Measurements from ENCODE around the gene DNAJC16.
A peak's percentile ranks its signal among the peaks of the same experiment; 100 is the strongest.

DNAJC16 gene

GRCh38 chr1:15610167-15610566 lies 83.5 kb downstream of the DNAJC16 start:
- TF ChIP-seq JUND (IDR thresholded peaks at IDR 0.05; ENCODE audit: low read depth): no peak
- in situ Hi-C loops (cut with HindIII; ENCODE audit: low pct_unique_long_range_greater_than_20kb, low sequenced_read_pairs): no loop called here
- DNase-seq (ENCODE audit: low read depth in 1 of 2, low spot score in 1 of 2): peak in 1 of 2 experiments; percentile 74

GRCh38 chr1:15616373-15617172 lies 89.9 kb downstream of the DNAJC16 start:
- in situ Hi-C loops (cut with HindIII; ENCODE audit: low pct_unique_long_range_greater_than_20kb, low sequenced_read_pairs): no loop called here
- DNase-seq (ENCODE audit: low read depth in 1 of 2, low spot score in 1 of 2): peak in 1 of 2 experiments; percentile 66
- TF ChIP-seq JUND (IDR thresholded peaks at IDR 0.05; ENCODE audit: low read depth): no peak

GRCh38 chr1:15617173-15618076 lies 90.8 kb downstream of the DNAJC16 start, which contains the start of gene DDI2:
TSS of gene DDI2 (plus strand) at chr1:15617458. CDS start at chr1:15617671, 213 bp downstream.
- peak; percentile 48 to 98 for DNase-seq (ENCODE audit: low read depth in 1 of 2, low spot score in 1 of 2)
- TF ChIP-seq JUND (IDR thresholded peaks at IDR 0.05; ENCODE audit: low read depth): no peak
- in situ Hi-C loops (cut with HindIII; ENCODE audit: low pct_unique_long_range_greater_than_20kb, low sequenced_read_pairs): no loop called here

GRCh38 chr1:15618077-15618654 lies 91.5 kb downstream of the DNAJC16 start:
- no peak for TF ChIP-seq JUND (IDR thresholded peaks at IDR 0.05; ENCODE audit: low read depth)
- DNase-seq (ENCODE audit: low read depth in 1 of 2, low spot score in 1 of 2): peak in 1 of 2 experiments; percentile 72
- in situ Hi-C loops (cut with HindIII; ENCODE audit: low pct_unique_long_range_greater_than_20kb, low sequenced_read_pairs): no loop called here

- in situ Hi-C loops (cut with HindIII; ENCODE audit: low pct_unique_long_range_greater_than_20kb, low sequenced_read_pairs): no loop called here
- no peak for TF ChIP-seq JUND (IDR thresholded peaks at IDR 0.05; ENCODE audit: low read depth)
- peak in 1 of 2 experiments; percentile 75 for DNase-seq (ENCODE audit: low read depth in 1 of 2, low spot score in 1 of 2)
Observed at GRCh38 chr1:15618655-15619525, 92.2 kb downstream of the DNAJC16 start.

GRCh38 chr1:15620155-15620545 lies 93.5 kb downstream of the DNAJC16 start:
- in situ Hi-C loops (cut with HindIII; ENCODE audit: low pct_unique_long_range_greater_than_20kb, low sequenced_read_pairs): no loop called here
- no peak for DNase-seq (ENCODE audit: low read depth in 1 of 2, low spot score in 1 of 2)
- no peak for TF ChIP-seq JUND (IDR thresholded peaks at IDR 0.05; ENCODE audit: low read depth)

- no peak for TF ChIP-seq JUND (IDR thresholded peaks at IDR 0.05; ENCODE audit: low read depth)
- in situ Hi-C loops (cut with HindIII; ENCODE audit: low pct_unique_long_range_greater_than_20kb, low sequenced_read_pairs): no loop called here
- no peak for DNase-seq (ENCODE audit: low read depth in 1 of 2, low spot score in 1 of 2)
Observed at GRCh38 chr1:15620902-15621682, 94.4 kb downstream of the DNAJC16 start.

GRCh38 chr1:15621975-15622374 lies 95.3 kb downstream of the DNAJC16 start:
- no peak for DNase-seq (ENCODE audit: low read depth in 1 of 2, low spot score in 1 of 2)
- no peak for TF ChIP-seq JUND (IDR thresholded peaks at IDR 0.05; ENCODE audit: low read depth)
- in situ Hi-C loops (cut with HindIII; ENCODE audit: low pct_unique_long_range_greater_than_20kb, low sequenced_read_pairs): no loop called here

GRCh38 chr1:15622712-15623373 lies 96.2 kb downstream of the DNAJC16 start:
- DNase-seq (ENCODE audit: low read depth in 1 of 2, low spot score in 1 of 2): no peak
- TF ChIP-seq JUND (IDR thresholded peaks at IDR 0.05; ENCODE audit: low read depth): no peak
- in situ Hi-C loops (cut with HindIII; ENCODE audit: low pct_unique_long_range_greater_than_20kb, low sequenced_read_pairs): no loop called here

GRCh38 chr1:15623435-15623834 lies 96.8 kb downstream of the DNAJC16 start:
- in situ Hi-C loops (cut with HindIII; ENCODE audit: low pct_unique_long_range_greater_than_20kb, low sequenced_read_pairs): no loop called here
- TF ChIP-seq JUND (IDR thresholded peaks at IDR 0.05; ENCODE audit: low read depth): no peak
- no peak for DNase-seq (ENCODE audit: low read depth in 1 of 2, low spot score in 1 of 2)

Measured in T47D (cell line).